HG03103 (cell line): ENCODE measurements around the gene SEMA6C.
"Not testable (repeated sequence)": the region's sequence is repeated elsewhere in the genome, so short reads cannot be mapped to it uniquely, and the experiment has no call there.

Experiments
- ATAC-seq: cut with Tn5 transposase; IDR thresholded peaks from one replicate; pipeline ENCODE4 v1.9.1; 2021; ENCODE audit warnings: low read depth; ENCODE audit not compliant: unreplicated experiment

The SEMA6C gene

DNA sequence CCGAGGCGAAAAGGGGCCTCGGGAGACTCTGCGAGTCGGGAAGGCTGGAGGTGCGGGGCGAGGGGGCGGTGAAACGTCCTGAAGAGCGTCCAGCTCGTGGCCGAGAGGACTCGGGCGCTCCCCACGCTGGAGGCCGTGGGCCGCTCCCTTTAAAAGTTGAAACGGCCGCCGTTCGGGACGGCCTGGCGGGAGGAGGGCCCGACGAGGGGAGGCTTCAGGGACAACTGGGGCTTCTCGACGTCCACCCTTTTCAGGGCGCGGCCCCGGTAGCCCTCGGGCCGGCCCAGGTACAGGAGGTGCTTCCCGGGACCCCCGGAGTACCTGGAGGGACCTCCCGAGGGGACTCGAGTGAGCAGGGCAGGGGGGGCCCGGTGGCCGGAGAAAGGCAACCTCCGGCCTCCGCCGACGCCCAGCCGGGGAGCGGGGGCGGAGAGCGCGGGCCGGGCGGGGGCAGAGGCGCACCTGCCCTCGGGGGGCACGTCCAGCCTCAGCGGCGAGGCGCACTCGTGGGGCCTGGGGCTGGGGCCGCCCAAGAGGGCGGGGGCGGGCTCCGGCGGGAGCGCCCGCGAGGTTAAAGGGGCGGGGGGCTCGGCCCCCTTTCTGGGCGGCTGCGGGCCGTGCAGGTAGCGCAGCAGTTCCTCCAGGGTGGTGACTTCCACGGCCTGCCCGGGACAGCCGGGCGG lies 14.0 kb downstream of the SEMA6C start:
- no peak for ATAC-seq

DNA sequence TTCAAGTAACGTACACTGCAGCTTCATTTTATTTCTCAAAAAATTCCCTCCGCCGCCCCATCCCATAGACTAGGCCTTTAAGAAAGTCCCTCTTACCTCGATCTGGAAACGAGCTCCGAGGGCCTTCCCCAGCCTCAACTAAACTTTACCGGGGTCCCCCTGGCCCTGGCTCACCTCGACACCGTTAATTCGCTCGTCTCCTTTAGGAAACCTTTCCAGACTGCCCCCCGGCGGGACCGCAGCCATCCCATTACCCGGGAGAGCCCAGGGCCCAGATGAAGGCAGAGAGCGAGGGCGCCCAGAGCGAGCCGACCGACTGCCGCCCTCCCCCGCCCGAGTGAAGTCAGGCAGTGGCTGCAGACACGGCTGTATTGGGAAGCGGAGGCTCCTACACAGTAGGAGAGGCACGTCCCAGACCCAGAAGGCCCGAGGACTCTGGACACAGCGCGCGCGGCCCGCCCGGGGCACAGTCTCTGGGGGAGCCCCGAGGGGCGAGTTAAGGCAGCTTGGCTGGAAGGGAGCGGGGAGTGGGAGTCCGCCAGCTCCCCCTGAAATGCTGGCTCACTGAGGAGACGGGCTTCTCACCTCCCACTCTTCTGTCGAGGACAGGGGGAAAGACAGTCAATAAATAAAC lies 14.6 kb downstream of the SEMA6C start:
- ATAC-seq, result no peak

DNA sequence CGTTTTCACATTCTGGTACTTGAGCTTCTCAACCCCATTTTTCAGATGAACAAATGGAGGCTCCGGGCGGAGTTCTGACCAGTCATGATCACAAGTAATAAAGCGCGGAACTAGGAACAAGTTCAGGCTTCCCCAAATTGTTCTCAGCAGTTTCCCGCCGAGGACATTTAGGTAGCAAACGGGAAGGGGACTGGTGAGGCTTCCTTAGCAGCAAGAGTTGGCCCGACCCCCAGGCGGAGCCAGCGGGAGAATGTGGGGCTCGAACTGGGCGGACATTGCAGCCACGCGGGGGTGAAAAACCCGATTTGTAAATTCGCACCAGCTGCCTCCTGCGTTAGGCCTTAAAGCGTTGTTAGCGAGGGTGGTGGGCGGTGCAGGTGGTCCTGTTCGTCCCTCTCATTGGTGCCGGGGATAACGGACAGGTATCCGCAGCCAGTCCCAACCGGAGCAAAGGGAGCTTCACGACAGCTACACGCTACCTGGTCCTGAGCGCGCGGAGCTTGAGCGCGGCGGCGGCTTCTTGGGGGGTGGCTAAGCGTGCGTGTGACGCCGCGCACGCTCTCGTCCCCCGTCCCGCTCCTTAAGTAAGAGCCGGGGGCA lies 15.3 kb downstream of the SEMA6C start:
- peak; percentile 70 for ATAC-seq

DNA sequence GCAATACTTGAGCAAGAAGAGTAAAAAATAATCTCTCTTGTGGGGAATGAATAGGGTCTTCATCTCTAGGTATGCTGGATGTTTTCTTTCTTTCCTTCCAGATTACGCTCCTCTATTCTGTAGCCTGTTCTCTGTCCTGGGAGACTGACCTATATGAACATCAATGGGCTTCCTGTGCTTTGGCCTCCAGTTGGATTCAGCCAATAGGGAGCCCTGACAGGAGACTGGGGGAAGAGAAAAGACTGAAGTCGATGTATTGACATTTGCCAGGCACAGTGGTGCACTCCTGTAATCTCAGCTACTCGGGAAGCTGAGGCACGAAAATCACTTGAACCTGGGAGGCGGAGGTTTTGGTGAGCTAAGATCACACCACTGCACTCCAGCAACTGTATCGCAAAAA lies 17.6 kb downstream of the SEMA6C start:
- ATAC-seq, result no peak

DNA sequence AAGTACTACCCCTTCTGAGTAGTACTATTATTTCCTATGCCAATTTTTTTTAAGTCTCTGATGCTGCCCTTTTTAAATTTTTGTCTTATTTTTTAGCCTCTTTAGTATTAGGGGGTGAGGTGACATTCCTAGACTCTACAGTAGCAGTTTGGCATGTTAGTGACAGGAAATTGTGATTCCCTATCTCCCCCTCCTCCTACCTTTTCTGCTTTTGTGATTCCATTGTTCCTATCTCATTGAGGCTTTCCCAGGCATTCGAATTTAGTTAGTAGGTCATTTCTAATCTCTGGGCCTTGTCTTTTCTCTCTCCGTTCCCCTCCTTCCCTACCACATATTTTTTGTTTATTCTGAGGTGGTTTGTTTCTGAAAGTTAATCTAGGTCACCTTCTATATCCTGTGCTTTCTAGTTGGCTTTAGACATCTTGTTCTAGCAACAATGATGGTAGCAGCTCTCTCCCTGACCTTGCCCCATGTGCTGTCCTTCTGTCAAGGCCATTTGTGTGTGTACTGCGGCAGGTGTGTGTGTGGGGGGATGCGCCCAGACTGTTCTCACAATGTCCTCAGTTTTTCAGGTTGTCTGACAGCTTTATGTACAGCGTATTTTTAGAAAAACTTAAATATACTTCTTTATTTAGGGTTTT lies 21.5 kb downstream of the SEMA6C start:
- no peak for ATAC-seq

DNA sequence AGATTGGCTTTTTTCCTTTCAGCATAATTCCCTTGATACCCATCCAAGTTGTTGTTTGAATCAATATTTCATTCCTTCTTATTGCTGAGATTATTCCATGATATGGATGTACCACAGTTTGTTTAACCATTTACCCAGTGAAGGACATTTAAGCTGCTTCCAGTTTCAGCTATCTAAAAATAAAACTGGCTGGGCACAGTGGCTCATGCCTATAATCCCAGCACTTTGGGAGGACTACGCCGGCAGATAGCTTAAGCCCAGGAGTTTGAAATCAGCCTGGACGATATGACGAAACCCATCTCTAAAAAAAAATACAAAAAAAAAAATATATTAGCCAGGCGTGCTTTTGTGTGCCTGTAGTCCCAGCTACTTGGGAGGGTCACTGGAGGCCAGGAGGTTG lies 32.6 kb downstream of the SEMA6C start:
- ATAC-seq, result no peak

DNA sequence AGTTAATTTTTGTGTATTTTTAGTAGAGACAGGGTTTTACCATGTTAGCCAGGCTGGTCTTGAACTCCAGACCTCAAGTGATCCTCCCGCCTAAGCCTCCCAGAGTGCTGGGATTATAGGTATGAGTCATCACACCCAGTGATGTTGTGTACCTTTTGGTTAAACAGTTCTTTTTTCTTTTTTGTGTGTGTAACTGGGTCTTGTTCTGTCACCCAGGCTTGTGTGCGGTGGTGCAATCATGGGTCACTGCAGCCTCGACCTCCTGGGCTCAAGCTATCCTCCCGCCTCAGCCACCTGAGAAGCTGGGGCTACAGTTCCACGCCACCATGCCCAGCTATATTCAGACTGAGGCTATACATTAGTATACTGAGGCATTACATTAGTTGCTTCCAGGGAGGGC lies 38.1 kb downstream of the SEMA6C start:
- no peak for ATAC-seq

DNA sequence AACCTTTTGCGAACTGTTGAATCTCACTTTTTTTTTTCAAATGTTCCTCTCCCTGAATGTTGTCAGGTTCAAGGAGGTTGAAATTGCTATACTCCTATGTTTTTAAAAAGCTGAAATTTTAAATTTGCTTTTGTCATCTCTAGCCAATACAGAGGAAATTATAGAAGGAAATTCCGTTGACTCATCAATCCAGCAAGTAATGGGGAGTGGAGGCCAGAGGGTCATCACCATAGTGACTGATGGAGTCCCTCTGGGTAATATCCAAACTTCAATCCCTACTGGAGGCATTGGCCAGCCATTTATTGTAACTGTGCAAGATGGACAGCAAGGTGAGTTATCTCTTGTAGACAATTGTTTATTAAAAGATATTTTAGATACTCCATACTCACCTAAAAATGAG lies 39.5 kb downstream of the SEMA6C start:
- ATAC-seq, result no peak

DNA sequence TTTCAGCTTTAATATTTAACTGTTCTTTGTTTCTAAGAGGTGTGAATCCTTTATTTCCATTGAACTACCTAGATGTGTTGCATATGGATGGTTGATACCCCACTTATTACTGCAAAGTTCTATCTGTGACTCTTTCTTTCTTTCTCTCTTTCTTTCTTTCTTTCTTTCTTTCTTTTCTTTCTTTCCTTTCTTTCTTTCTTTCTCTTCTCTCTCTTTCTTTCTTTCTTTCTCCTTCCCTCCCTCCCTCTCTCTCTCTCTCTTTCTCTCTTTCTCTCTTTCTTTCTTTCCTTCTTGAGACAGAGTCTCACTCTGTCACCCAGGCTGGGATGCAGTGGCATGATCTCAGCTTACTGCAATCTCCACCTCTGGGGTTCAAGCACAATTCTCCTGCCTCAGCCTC lies 41.8 kb downstream of the SEMA6C start:
- ATAC-seq, result no peak

DNA sequence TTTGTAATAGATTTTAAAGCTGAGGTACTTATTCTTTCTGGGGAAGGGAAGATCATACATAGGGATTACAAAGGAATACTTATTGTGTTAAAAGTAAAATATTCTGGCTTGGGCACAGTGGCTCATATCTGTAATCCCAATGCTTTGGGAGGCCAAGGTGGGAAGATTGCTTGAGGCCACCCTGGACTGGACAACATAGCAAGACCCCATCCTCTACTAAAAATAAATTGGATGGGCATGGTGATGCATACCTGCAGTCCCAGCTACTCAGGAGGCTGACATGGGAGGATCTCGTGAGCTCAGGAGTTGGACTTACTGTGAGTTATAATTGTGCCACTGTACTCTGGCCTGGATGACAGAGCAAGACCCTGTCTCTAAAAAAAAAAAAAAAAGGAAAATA lies 48.3 kb downstream of the SEMA6C start:
- ATAC-seq, result no peak

DNA sequence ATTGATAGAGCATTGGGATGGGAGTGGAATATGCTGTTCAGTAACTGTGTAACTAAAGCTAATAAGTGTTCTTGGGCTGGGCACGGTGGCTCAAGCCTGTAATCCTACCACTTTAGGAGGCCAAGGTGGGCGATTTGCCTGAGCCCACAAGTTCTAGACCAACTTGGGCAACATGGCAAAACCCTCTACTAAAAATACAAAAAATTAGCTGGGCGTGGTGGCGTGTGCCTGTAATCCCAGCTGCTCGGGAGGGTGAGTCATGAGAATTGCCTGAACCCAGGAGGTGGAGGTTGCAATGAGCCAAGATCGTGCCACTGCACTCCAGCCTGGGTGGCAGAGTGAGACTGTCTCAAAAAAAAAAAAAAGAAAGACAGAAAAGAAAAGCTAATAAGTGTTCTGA lies 49.0 kb downstream of the SEMA6C start:
- ATAC-seq, result not testable (repeated sequence)

DNA sequence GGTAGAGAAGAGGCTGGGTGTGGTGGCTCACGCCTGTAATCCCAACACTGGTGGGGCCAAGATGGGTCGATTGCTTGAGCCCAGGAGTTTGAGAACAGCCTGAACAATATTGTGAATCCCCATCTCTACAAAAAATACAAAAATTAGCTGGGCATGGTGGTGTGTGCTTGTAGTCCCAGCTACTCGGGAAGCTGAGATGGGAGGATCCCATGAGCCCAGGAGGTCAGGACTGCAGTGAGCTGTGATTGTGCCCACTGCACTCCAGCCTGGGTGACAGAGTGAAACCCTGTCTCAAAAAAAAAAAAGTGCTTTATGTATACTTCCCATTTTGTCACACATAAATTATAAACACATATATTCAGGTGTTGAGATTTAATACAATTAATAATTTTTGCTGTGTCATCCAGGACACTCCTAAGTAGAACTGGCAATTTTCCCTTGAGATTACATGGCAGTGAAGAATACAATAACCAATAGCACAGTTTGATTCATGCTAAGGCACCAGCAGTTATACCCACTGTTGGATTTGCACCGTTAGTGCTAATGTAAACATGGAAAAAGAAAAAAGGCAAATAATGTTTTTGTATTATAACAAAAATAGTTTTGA lies 60.4 kb downstream of the SEMA6C start:
- ATAC-seq, result no peak
